AG04449 (cell line): ENCODE data around the gene SIL1.

Source experiments
- CTCF ChIA-PET: fragments of 350-600 bp; formaldehyde crosslinking; extraction: SDS; loops from one replicate; lab custom pipeline; 2021; ENCODE audit warnings: antibody characterized with exemption; lab: Yijun Ruan, JAX
- POLR2A ChIA-PET: fragments of 400-600, 350-600 bp; formaldehyde crosslinking; extraction: SDS; loops from one replicate; lab custom pipeline; 2020; ENCODE audit warnings: antibody characterized with exemption, inconsistent platforms; lab: Yijun Ruan, JAX
- DNase-seq: peaks from one replicate; pipeline ENCODE4 v3.0.0-alpha.2; 2010; ENCODE audit warnings: low read depth, low spot score
- H3K4me3 ChIP-seq: 2 replicates; pipeline ENCODE4 v1.5.1; 2011; ENCODE audit warnings: low read depth, mild to moderate bottlenecking, control low read depth, low read length
- CTCF ChIP-seq: IDR thresholded peaks from one replicate; pipeline ENCODE4 v1.5.1; 2011; ENCODE audit warnings: mild to moderate bottlenecking, moderate library complexity, low read length, control low read depth, inconsistent platforms; ENCODE audit not compliant: insufficient read depth; ENCODE audit errors: missing control alignments

Gene SIL1

GRCh38 chr5:139207297-139208000, 9.3 kb upstream of the SIL1 start:
- ChIA-PET CTCF (no interaction called here), POLR2A (no interaction called here)
- DNase-seq: no peak
- no peak overlapping the region for H3K4me3 ChIP-seq
- no peak for TF ChIP-seq CTCF

GRCh38 chr5:139205586-139205985, 7.4 kb upstream of the SIL1 start:
- no peak for DNase-seq
- H3K4me3 ChIP-seq: no peak overlapping the region
- TF ChIP-seq CTCF: no peak
- ChIA-PET POLR2A (no interaction called here), CTCF (no interaction called here)

- DNase-seq: no peak
- TF ChIP-seq CTCF: no peak
- CTCF ChIA-PET: no interaction called here
- POLR2A ChIA-PET: no interaction called here
- H3K4me3 ChIP-seq: no peak overlapping the region
Measured at GRCh38 chr5:139205124-139205523, 7.0 kb upstream of the SIL1 start.

GRCh38 chr5:139204196-139204595, 6.0 kb upstream of the SIL1 start:
- POLR2A ChIA-PET: no interaction called here

GRCh38 chr5:139199321-139199720, 1.2 kb upstream of the SIL1 start:
- H3K4me3 ChIP-seq: no peak overlapping the region
- no peak for DNase-seq
- no peak for TF ChIP-seq CTCF
- POLR2A ChIA-PET: no interaction called here
- CTCF ChIA-PET: no interaction called here

More at GRCh38 chr5:139204196-139204595, 6.0 kb upstream of the SIL1 start:
- DNase-seq: no peak
- TF ChIP-seq CTCF: no peak
- no peak overlapping the region for H3K4me3 ChIP-seq
- CTCF ChIA-PET: no interaction called here

GRCh38 chr5:139196296-139196956, 1.7 kb downstream of the SIL1 start:
- TF ChIP-seq CTCF: no peak
- ChIA-PET POLR2A (no interaction called here), CTCF (no interaction called here)
- H3K4me3 ChIP-seq: no peak overlapping the region
- no peak for DNase-seq
